Renal cortical epithelial cell (primary cell): ENCODE results near the gene GAS5. TPM values are rescaled to one million over a fixed set of nuclear protein-coding genes. Genes with fewer than 3 reads are reported as not detected.
"Not testable (repeated sequence)": the region's sequence is repeated elsewhere in the genome, so short reads cannot be mapped to it uniquely, and the experiment has no call there.

ENCODE experiments used
- DNase-seq: peaks from one replicate; pipeline ENCODE4 v3.0.0-alpha.2; 2011; ENCODE audit warnings: low read depth
- total RNA-seq: library from RNA; depleted of rRNA; stranded (reverse); fragments of >200 nt; gene quantifications from 2 replicates; pipeline ENCODE4 v1.2.3, GENCODE V29; 2014

GAS5 gene
- total RNA-seq, 1 donor from 2014 or later, result 249 TPM

- DNase-seq, result no peak
Observed at GRCh38 chr1:173869021-173869359, 1.2 kb upstream of the GAS5 start.

DNA sequence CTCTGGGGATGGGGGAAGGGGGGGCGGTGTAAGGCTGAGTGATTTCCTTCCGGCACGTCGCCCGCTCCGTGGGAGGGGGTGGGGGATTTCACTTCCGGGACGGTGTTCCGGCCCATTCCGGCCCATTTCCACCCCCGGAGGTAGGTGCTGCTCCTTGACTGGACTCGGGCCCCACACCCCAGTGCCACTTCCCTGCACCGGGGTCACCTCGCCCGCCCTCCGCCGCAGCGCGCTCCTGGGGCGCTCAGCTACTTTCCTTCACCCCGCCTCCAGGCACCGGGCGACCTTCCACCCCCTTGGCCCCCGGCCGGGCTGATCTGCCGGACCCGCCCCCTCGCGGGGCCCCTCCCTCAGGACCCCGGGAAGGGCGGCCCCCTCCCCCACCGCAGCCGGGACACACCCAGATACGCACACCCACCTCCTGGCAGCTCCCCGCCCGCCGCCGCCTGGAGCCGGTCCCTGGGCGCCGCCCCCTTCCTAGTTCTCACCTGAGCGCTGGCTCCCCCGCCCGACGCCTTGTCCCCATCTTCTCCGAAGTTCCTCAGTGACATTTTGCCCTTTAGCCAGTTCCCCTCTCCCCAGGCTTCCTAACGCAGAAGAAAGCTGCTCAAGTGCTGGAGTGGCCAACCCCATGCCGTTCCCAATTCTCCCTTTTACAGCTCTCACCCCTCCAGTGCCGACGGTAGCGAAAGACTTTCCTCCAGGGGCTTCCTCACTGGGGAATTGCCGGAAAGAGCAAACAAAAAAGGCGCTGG, 654 bp upstream of the GAS5 start, which contains the start of gene ZBTB37:
ZBTB37 (plus strand) TSS at position 115 of the 755 bp plus-strand sequence. CDS start 1,846 bp downstream, outside the sequence.
- peak; percentile 40 for DNase-seq

- no peak for DNase-seq
Observed at GRCh38 chr1:173867141-173867752, 542 bp downstream of the GAS5 start.

DNA sequence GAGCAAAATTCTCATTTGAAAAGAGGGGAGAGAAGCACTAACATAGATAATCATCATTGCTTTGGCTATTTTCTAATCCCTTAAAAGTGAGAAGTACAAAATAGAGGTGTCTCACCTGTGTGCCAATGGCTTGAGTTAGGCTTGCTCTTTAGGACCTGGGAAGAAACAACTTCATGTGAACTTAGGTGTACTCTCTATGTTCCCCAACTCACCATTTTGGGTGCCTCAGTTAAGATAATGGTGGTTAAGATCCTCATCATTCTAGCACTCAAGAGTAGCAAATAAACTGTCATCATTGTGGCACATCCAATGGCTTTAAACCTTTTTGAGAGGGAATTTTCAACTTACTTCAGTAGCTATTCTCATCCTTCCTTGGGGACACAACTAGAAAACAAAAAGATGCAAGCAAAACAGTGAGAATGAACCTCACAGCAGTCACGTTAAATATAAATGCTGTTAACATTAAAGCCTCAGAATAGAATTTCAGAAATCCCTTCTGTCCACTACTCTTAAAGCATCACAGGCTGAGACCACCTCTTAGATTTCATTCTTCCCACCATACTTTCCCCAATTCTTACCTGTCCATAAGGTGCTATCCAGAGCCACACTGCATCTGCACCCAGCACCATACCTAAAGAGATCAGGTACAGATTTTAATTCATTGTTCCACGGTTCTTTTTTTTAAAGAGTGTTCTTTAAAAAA, 1.2 kb downstream of the GAS5 start:
- DNase-seq, result no peak

- DNase-seq, result no peak
Observed at GRCh38 chr1:173865468-173866164, 2.2 kb downstream of the GAS5 start.

- no peak for DNase-seq
Observed at GRCh38 chr1:173864179-173864867, 3.5 kb downstream of the GAS5 start.

- DNase-seq, result no peak
Observed at GRCh38 chr1:173863224-173864161, 4.3 kb downstream of the GAS5 start.

DNA sequence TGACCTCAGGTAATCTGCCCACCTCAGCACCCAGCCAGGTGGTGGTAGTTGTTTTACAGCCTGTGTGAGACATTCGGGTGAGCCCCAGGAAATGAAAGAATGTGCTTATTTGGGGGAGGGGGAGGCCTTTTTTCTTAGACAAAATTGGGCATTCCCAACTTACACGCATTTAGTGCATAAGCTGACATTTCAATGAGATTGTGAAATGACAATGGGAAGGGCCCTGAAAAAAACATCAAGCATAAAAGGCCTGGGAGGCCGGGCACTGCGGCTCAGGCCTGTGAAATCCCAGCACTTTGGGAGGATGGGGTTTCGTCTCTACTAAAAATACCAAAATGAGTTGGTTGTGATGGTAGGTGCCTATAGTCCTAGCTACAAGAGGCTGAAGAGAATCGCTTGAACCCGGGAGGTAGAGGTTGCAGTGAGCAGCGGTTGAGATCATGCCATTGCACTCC, 5.0 kb downstream of the GAS5 start:
- no peak for DNase-seq

DNA sequence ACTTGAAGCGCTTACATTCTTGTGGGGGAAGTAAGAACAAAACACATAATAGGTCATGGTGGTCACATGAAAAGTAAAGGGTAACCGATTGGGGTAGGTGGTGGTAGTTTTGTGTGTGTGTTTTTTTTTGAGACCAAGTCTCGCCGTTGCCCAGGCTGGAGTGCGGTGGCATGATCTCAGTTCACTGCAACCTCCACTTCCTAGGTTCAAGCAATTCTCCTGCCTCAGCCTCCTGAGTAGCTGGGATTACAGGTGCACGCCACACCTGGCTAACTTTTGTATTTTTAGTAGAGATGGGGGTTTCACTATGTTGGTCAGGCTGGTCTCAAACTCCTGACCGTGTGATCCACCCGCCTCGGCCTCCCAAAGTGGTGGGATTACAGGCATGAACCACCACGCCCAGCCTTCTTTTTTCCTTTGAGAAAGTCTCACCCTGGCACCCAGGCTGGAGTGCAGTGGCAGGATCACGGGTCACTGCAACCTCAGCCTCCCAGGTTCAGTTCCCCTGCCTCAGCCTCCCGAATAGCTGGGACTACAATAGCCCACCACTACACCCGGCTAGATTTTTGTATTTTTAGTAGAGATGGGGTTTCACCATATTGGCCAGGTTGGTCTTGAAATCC, 5.5 kb downstream of the GAS5 start:
- DNase-seq, result not testable (repeated sequence)

- DNase-seq, result no peak
Observed at GRCh38 chr1:173861731-173862145, 6.1 kb downstream of the GAS5 start.

GRCh38 chr1:173860065-173860464, 7.7 kb downstream of the GAS5 start:
- DNase-seq, result no peak

DNA sequence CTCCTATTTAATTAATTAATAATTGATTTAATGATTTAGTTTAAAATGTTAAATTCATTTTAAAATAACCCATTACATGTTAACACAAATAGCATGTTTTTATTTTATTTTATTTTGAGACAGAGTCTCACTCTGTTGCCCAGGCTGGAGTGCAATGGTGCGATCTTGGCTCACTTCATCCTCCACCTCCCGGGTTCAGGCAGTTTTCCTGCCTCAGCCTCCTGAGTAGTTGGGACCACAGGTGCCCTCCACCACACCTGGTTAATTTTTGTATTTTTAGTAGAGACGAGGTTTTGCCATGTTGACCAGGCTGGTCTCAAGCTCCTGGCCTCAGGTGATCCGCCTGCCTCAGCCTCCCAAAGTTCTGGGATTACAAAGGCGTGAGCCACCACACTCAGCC, 8.2 kb downstream of the GAS5 start:
- DNase-seq, result not testable (repeated sequence)

GRCh38 chr1:173857363-173857917, 10.3 kb downstream of the GAS5 start:
- DNase-seq, result no peak

GRCh38 chr1:173856903-173857302, 10.9 kb downstream of the GAS5 start:
- DNase-seq, result no peak

GRCh38 chr1:173856014-173856413, 11.8 kb downstream of the GAS5 start:
- no peak for DNase-seq

DNA sequence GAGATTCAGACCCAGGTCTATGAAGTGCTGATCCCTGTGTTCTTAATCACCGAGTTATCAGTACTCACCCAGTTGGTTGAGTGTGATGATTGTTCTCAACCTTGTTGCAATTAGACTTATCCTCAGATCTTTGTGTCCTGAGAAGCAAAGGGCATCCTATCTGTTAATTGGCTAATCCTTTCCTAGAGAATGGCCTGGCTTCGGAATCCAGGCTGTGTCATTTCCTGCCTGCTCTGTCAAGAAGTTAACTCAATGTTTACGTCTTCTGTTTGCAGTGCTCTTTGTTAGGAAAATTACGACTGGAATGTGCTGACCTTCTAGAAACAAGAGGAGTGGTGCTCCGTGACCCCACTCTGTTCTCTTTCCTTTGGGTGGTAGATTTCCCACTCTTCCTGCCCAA, 14.7 kb downstream of the GAS5 start:
- DNase-seq, result no peak

DNA sequence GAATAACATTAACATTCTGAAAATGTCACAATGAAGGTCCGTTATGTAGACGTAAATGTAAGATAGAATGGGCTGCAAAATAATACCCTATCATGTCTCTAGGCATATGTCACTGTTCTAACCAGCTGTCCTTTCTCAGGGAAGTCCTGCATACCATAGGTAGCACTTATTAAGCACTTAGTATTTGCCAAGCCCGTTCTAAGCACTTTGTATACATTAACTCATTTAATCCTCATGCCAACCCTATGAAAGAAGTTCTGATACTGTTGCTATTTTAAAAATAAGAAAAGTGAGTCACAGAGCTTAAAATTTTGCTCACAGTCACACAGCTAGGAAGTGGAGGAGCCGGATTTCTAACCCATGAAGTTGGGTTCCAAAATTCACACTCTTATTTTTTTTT, 15.7 kb downstream of the GAS5 start:
- DNase-seq, result no peak

DNA sequence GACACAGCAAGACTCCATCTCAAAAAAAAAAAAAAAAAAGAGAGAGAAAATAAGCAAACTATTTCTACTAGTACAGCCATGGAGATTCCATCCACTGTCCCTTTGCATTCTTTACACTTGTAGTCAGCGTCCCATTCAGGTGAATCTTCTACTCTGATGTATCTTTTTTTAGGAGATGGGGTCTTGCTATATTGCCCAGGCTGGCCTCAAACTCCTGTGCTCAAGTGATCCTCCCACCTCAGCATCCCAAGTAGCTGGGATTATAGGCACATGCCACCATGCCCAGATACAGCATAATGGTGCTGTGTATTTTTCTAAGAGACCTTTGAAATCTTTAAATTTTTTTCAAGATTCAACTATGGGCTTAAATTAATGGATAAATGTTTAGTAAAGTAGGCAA, 35.0 kb downstream of the GAS5 start:
- DNase-seq, result no peak

- DNase-seq, result no peak
Observed at GRCh38 chr1:173827611-173828010, 40.2 kb downstream of the GAS5 start.
